AG04449 (cell line): ENCODE measurements around the gene ZMIZ1.

ENCODE experiments used
- CTCF ChIA-PET: fragments of 350-600 bp; formaldehyde crosslinking; extraction: SDS; loops from one replicate; lab custom pipeline; 2021; ENCODE audit warnings: antibody characterized with exemption; lab: Yijun Ruan, JAX
- POLR2A ChIA-PET: fragments of 400-600, 350-600 bp; formaldehyde crosslinking; extraction: SDS; loops from one replicate; lab custom pipeline; 2020; ENCODE audit warnings: antibody characterized with exemption, inconsistent platforms; lab: Yijun Ruan, JAX
- DNase-seq: peaks from one replicate; pipeline ENCODE4 v3.0.0-alpha.2; 2010; ENCODE audit warnings: low read depth, low spot score
- H3K4me3 ChIP-seq: 2 replicates; pipeline ENCODE4 v1.5.1; 2011; ENCODE audit warnings: low read depth, mild to moderate bottlenecking, control low read depth, low read length
- TF ChIP-seq, protein P1 (sequence below): IDR thresholded peaks from one replicate; pipeline ENCODE4 v1.5.1; 2011; ENCODE audit warnings: mild to moderate bottlenecking, moderate library complexity, low read length, control low read depth, inconsistent platforms; ENCODE audit not compliant: insufficient read depth; ENCODE audit errors: missing control alignments

Gene ZMIZ1

DNA sequence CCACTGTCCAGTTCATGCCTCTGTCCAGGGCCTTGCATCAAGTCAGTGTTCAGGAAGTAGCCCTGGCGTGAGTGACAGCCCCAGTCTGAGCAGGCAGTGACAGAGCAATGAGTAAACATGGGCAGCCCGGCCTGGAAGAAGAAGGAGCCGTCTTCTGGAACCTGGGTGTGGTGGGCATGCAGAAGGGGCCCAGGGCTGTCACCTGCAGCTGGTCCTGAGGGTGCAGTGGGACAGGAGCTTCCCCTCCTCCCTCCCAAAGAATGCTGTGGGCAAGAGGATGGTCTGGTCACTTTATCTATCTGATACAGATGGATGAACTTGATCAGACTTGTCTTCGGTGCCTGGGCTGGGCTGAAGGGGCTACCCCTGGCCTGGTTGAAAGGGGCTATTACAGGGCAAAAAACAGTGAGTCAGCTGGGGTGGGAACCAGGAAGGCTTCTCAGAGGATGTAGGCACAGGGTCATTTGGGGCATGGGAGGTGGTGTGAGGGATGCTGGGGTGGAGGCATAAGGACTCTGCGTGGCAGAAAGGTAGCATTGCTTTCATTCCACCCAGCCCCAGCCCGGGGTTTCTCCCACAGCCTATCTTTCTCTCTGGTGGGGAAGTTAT, 235.8 kb downstream of the ZMIZ1 start:
- TF ChIP-seq, protein P1, sequence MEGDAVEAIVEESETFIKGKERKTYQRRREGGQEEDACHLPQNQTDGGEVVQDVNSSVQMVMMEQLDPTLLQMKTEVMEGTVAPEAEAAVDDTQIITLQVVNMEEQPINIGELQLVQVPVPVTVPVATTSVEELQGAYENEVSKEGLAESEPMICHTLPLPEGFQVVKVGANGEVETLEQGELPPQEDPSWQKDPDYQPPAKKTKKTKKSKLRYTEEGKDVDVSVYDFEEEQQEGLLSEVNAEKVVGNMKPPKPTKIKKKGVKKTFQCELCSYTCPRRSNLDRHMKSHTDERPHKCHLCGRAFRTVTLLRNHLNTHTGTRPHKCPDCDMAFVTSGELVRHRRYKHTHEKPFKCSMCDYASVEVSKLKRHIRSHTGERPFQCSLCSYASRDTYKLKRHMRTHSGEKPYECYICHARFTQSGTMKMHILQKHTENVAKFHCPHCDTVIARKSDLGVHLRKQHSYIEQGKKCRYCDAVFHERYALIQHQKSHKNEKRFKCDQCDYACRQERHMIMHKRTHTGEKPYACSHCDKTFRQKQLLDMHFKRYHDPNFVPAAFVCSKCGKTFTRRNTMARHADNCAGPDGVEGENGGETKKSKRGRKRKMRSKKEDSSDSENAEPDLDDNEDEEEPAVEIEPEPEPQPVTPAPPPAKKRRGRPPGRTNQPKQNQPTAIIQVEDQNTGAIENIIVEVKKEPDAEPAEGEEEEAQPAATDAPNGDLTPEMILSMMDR: no peak
- DNase-seq: no peak
- ChIA-PET CTCF (interaction anchor here (3.2 kb wide), 1 partner anchor 11 kb away, joined by 13 read pairs; no protein-coding TSS in a partner anchor), POLR2A (interaction anchor here (0.7 kb wide), 1 partner anchor 58 kb away, joined by 3 read pairs; no protein-coding TSS in a partner anchor)
- H3K4me3 ChIP-seq: no peak overlapping the region

GRCh38 chr10:79305515-79305914, 236.7 kb downstream of the ZMIZ1 start:
- ChIA-PET POLR2A (no interaction called here), CTCF (interaction anchor here (0.8 kb wide), 1 partner anchor 25 kb away, joined by 3 read pairs; no protein-coding TSS in a partner anchor)
- DNase-seq: no peak
- no peak overlapping the region for H3K4me3 ChIP-seq
- TF ChIP-seq, protein P1: no peak

GRCh38 chr10:79305988-79306387, 237.2 kb downstream of the ZMIZ1 start:
- CTCF ChIA-PET: interaction anchor here (0.8 to 1.3 kb wide), 2 partner anchors 10 to 25 kb away, joined by 3 to 4 read pairs; no protein-coding TSS in a partner anchor
- TF ChIP-seq, protein P1: no peak
- H3K4me3 ChIP-seq: no peak overlapping the region
- POLR2A ChIA-PET: no interaction called here
- DNase-seq: no peak

- H3K4me3 ChIP-seq: no peak overlapping the region
- TF ChIP-seq, protein P1: no peak
- POLR2A ChIA-PET: no interaction called here
- CTCF ChIA-PET: interaction anchor here (1.3 kb wide), 1 partner anchor 9 kb away, joined by 4 read pairs; no protein-coding TSS in a partner anchor
- DNase-seq: no peak
Observed at GRCh38 chr10:79306644-79307220, 238.0 kb downstream of the ZMIZ1 start.

DNA sequence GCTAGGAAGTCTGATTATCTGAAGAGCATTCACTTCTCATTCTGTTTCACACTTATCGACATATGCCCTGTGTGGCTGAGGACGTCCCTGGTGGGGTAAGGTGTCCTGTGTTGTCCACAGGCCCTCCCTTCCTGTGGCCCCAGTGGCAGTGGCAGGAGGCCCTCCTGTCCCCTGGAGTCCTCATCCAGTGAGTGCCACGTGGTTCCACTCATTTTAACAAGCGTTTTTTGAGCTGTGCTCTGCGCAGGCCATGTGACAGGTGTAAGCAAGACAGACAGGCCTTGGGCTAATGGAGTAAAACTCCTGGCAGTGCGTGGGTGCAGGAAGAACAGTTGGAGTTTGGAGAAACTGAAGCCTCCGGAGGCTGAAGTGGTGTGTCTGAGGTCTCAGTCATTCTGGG, 239.2 kb downstream of the ZMIZ1 start:
- ChIA-PET POLR2A (no interaction called here), CTCF (no interaction called here)
- TF ChIP-seq, protein P1: no peak
- DNase-seq: no peak
- H3K4me3 ChIP-seq: no peak overlapping the region

DNA sequence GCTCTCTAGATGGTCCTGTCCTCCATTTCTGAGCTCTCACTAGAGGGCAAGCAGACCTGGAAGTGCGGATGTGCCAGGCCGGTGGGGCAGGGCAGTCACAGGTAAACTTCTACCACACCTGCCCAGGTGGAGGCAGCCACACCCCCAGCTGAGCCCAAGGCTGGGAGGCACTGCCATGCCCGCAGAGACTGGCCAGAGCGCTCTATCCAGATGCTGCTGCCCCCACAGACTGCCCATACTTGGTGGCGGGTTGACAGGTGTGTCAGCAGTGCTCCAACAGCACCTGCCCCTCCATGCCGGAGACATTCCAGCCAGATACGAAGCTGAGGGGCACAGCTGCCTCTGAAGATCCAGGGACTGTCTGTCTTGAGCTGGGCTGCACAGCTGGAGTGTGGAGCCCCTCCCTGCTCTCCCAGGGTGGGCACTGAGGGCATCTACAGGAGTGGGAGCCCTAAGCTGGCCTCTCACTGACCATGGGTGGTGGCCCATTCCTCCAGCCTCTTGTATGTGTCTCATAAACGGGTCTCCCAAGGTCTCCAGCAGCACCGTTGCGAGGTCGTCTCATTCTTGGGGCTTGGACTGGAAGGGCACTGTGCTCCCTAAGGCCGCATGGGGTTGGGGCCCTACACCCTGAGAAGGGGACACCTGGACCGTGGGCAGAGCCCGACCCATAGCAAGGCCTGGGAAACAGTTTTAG, 240.4 kb downstream of the ZMIZ1 start:
- DNase-seq: no peak
- TF ChIP-seq, protein P1: no peak
- H3K4me3 ChIP-seq: no peak overlapping the region
- ChIA-PET POLR2A (no interaction called here), CTCF (no interaction called here)
